HepG2 (cell line): ENCODE data around the gene FANCL. TPM values are rescaled to one million over a fixed set of nuclear protein-coding genes. Genes with fewer than 3 reads are reported as not detected.
A peak's percentile ranks its signal among the peaks of the same experiment; 100 is the strongest.

Experiments used
- KDM5A ChIP-seq: fragments of 200-600 bp; sonication (generic); IDR thresholded peaks from 2 replicates; pipeline ENCODE4 v1.7.0; 2018; ENCODE audit warnings: antibody characterized with exemption, mild to moderate bottlenecking, low read length, borderline replicate concordance
- MED13 ChIP-seq: sonication (generic); formaldehyde crosslinking; IDR thresholded peaks from 2 replicates; pipeline ENCODE4 v1.5.0; 2020; ENCODE audit warnings: missing genetic modification reagents
- MYNN ChIP-seq: sonication (generic); formaldehyde crosslinking; IDR thresholded peaks from 2 replicates; pipeline ENCODE4 v1.4.0; 2020; ENCODE audit warnings: mild to moderate bottlenecking, low read depth, missing genetic modification reagents
- POLR2AphosphoS2 ChIP-seq: IDR thresholded peaks from 2 replicates; pipeline ENCODE4 v1.6.1; 2011; ENCODE audit warnings: low read depth, low read length, improper control_type of control experiment
- SETDB1 ChIP-seq: sonication (generic); formaldehyde crosslinking; IDR thresholded peaks from 2 replicates; pipeline ENCODE4 v1.5.1; 2020; ENCODE audit warnings: missing genetic modification reagents, mild to moderate bottlenecking, borderline replicate concordance
- ZNF225 ChIP-seq: sonication (generic); formaldehyde crosslinking; IDR thresholded peaks from 2 replicates; pipeline ENCODE4 v1.4.0; 2020; ENCODE audit warnings: mild to moderate bottlenecking, missing genetic modification reagents
- ZNF33A ChIP-seq: sonication (generic); formaldehyde crosslinking; IDR thresholded peaks from 2 replicates; pipeline ENCODE4 v1.5.1; 2020; ENCODE audit warnings: missing genetic modification reagents, mild to moderate bottlenecking, moderate library complexity, borderline replicate concordance
- ZNF572 ChIP-seq: sonication (generic); formaldehyde crosslinking; IDR thresholded peaks from 2 replicates; pipeline ENCODE4 v1.5.1; 2020; ENCODE audit warnings: mild to moderate bottlenecking, missing genetic modification reagents
- ZNF788 ChIP-seq: sonication (generic); formaldehyde crosslinking; IDR thresholded peaks from 2 replicates; pipeline ENCODE4 v1.5.0; 2020; ENCODE audit warnings: mild to moderate bottlenecking, missing genetic modification reagents, borderline replicate concordance
- polyA plus RNA-seq, 8 experiments: library from polyadenylated mRNA; depleted of rRNA in 3 of 8; stranded (reverse) in 7 of 8; unstranded in 1 of 8; fragments of >200 nt; fragmentation: Illumina TruSeq in 4 of 8; extraction: Trizol in 4 of 8; gene quantifications; 2 replicates each; pipeline versions ENCODE4 v1.2.1 to v1.2.3, GENCODE V29; 2011 to 2016; ENCODE audit warnings: low read depth in 4 of 8, missing spikeins in 1 of 8, mixed read lengths in 1 of 8; ENCODE audit not compliant: insufficient read depth in 1 of 8
- total RNA-seq, 5 experiments: library from RNA; depleted of rRNA; stranded (reverse); fragments of >200 nt; fragmentation: Illumina TruSeq; extraction: Trizol; gene quantifications; 2 replicates each; pipeline ENCODE4 v1.2.3, GENCODE V29; 2016; ENCODE audit warnings: low read depth in 1 of 5
- TF ChIP-seq, protein P1 (sequence below): sonication (generic); formaldehyde crosslinking; IDR thresholded peaks from 2 replicates; pipeline ENCODE4 v1.4.0; 2020; ENCODE audit warnings: mild to moderate bottlenecking, missing genetic modification reagents
- TF ChIP-seq, protein P2 (sequence below): IDR thresholded peaks from 2 replicates; pipeline ENCODE4 v1.6.1; 2016; ENCODE audit warnings: mild to moderate bottlenecking
- TF ChIP-seq, protein P3 (sequence below), 2 experiments: fragments of 450-650 bp in 1 of 2; sonication (generic) in 1 of 2; formaldehyde crosslinking; IDR thresholded peaks; 2 replicates each; pipeline versions ENCODE4 v1.5.0 to v1.8.0; 2020 to 2022; ENCODE audit warnings: mild to moderate bottlenecking in 1 of 2, missing genetic modification reagents in 1 of 2

FANCL gene
- total and polyA plus RNA-seq, 2 of the 13 experiments (the other 11 are each of a cell fraction or from before 2014, with no cell fraction given), result 40.7 to 66.8 TPM

DNA sequence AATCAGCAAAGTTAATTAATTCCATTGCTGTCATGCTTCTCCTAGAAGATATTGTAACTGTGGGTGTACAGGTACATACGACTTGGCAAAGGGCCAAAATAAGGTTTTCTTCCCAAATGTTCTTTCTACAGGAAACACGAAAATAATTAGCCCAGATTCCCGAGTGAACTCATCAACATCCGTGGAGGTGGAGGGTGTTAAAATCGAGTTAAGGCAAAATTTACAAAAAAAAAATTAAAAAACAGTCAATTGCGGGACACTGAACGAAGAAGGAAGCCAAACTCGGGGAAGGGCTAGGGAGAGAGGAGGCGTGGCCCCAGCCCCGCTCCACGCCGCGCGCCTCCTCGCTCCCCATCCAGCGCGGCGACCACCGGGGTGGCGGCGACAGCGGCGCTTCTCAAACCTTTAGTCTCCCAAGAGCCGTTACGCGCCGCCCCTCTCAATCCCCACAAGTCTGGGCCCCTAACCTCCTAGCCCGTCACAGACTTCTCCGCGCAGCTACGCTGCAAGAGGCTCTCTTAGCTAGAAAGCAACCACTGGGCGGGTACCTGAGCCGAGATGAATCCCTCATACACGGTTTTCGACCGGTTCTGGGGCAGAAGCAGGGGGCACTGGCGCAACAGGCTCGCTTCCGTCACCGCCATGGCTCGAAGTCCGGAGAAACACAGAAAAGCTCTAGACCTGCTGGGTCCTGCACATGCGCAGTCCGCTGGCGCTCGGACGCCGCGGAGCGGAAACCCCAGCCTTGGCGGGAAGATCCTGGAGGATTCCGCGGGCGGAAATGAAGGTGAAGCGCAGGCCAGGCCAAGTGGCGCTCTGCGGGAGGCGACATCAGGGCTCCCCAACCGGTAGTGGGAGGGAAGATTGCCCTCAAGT is at the start of gene FANCL (continued):
- TF ChIP-seq ZNF788 (CRISPR knock-in tag) (peak; percentile 73; the same call in 1 of the 2 replicates), MED13 (peak; percentile 87; the same call in 1 of the 2 replicates), MYNN (no peak), ZNF33A (CRISPR knock-in tag) (peak; percentile 77; the same call in 1 of the 2 replicates), KDM5A (peak; percentile 63; the same call in 1 of the 2 replicates), ZNF572 (CRISPR knock-in tag) (no peak), POLR2AphosphoS2 (no peak), SETDB1 (CRISPR knock-in tag) (peak; percentile 87), ZNF225 (CRISPR knock-in tag) (peak; percentile 98)
- TF ChIP-seq, protein P1, sequence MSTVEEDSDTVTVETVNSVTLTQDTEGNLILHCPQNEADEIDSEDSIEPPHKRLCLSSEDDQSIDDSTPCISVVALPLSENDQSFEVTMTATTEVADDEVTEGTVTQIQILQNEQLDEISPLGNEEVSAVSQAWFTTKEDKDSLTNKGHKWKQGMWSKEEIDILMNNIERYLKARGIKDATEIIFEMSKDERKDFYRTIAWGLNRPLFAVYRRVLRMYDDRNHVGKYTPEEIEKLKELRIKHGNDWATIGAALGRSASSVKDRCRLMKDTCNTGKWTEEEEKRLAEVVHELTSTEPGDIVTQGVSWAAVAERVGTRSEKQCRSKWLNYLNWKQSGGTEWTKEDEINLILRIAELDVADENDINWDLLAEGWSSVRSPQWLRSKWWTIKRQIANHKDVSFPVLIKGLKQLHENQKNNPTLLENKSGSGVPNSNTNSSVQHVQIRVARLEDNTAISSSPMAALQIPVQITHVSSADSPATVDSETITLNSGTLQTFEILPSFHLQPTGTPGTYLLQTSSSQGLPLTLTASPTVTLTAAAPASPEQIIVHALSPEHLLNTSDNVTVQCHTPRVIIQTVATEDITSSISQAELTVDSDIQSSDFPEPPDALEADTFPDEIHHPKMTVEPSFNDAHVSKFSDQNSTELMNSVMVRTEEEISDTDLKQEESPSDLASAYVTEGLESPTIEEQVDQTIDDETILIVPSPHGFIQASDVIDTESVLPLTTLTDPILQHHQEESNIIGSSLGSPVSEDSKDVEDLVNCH (CRISPR knock-in tag), result peak; percentile 85; the same call in 1 of the 2 replicates
- TF ChIP-seq, protein P2, sequence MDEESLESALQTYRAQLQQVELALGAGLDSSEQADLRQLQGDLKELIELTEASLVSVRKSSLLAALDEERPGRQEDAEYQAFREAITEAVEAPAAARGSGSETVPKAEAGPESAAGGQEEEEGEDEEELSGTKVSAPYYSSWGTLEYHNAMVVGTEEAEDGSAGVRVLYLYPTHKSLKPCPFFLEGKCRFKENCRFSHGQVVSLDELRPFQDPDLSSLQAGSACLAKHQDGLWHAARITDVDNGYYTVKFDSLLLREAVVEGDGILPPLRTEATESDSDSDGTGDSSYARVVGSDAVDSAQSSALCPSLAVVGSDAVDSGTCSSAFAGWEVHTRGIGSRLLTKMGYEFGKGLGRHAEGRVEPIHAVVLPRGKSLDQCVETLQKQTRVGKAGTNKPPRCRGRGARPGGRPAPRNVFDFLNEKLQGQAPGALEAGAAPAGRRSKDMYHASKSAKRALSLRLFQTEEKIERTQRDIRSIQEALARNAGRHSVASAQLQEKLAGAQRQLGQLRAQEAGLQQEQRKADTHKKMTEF (CRISPR knock-in tag), result peak; percentile 86
- TF ChIP-seq, protein P3, sequence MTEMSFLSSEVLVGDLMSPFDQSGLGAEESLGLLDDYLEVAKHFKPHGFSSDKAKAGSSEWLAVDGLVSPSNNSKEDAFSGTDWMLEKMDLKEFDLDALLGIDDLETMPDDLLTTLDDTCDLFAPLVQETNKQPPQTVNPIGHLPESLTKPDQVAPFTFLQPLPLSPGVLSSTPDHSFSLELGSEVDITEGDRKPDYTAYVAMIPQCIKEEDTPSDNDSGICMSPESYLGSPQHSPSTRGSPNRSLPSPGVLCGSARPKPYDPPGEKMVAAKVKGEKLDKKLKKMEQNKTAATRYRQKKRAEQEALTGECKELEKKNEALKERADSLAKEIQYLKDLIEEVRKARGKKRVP (CRISPR knock-in tag; IDR thresholded peaks at IDR 0.05), result peak in 1 of 2 experiments; percentile 77; a peak in 2 of 4 replicates
